CD4-positive, alpha-beta T cell treated with Interleukin-15 for 4 hours (primary cell): ENCODE results near the gene POLA1.

Experiments
- DNase-seq: peaks from one replicate; pipeline ENCODE4 v3.0.0-alpha.2; 2020; ENCODE audit warnings: low spot score

The POLA1 gene

GRCh38 chrX:24969812-24970211 is 276.1 kb downstream of the POLA1 start:
- no peak for DNase-seq

- no peak for DNase-seq
Measured at GRCh38 chrX:24979081-24979480, 285.4 kb downstream of the POLA1 start.

- no peak for DNase-seq
Measured at GRCh38 chrX:24981030-24981429, 287.3 kb downstream of the POLA1 start.

GRCh38 chrX:24982306-24982965 is 288.7 kb downstream of the POLA1 start:
- no peak for DNase-seq

GRCh38 chrX:24983931-24984330 is 290.2 kb downstream of the POLA1 start:
- DNase-seq: no peak

- no peak for DNase-seq
Measured at GRCh38 chrX:24985120-24985519, 291.4 kb downstream of the POLA1 start.

GRCh38 chrX:24987731-24988130 is 294.0 kb downstream of the POLA1 start:
- DNase-seq: no peak

- DNase-seq: no peak
Measured at GRCh38 chrX:24988314-24988713, 294.6 kb downstream of the POLA1 start.

- DNase-seq: no peak
Measured at GRCh38 chrX:24990535-24990934, 296.8 kb downstream of the POLA1 start.

- DNase-seq: no peak
Measured at GRCh38 chrX:24993879-24994278, 300.2 kb downstream of the POLA1 start.

GRCh38 chrX:24996096-24996709 is 302.5 kb downstream of the POLA1 start:
- no peak for DNase-seq

GRCh38 chrX:24999511-24999910 is 305.8 kb downstream of the POLA1 start:
- no peak for DNase-seq

GRCh38 chrX:25001808-25002660 is 308.3 kb downstream of the POLA1 start:
- no peak for DNase-seq

- DNase-seq: no peak
Measured at GRCh38 chrX:25002661-25003020, 308.9 kb downstream of the POLA1 start.

GRCh38 chrX:25003066-25003849 is 309.5 kb downstream of the POLA1 start:
- no peak for DNase-seq

- DNase-seq: no peak
Measured at GRCh38 chrX:25004040-25004439, 310.3 kb downstream of the POLA1 start.

- DNase-seq: no peak
Measured at GRCh38 chrX:25004485-25005032, 310.8 kb downstream of the POLA1 start.

- DNase-seq: no peak
Measured at GRCh38 chrX:25005034-25005381, 311.3 kb downstream of the POLA1 start.

- DNase-seq: no peak
Measured at GRCh38 chrX:25005382-25006185, 311.9 kb downstream of the POLA1 start.

GRCh38 chrX:25006586-25007058 is 312.9 kb downstream of the POLA1 start:
- no peak for DNase-seq
